BJ (cell line): ENCODE results near the gene PREPL. TPM values are rescaled to one million over a fixed set of nuclear protein-coding genes. Genes with fewer than 3 reads are reported as not detected.

Experiments
- CTCF ChIA-PET: fragments of 350-600 bp; formaldehyde crosslinking; extraction: SDS; loops from one replicate; lab custom pipeline; 2021; ENCODE audit warnings: antibody characterized with exemption, inconsistent platforms; lab: Yijun Ruan, JAX
- POLR2A ChIA-PET: fragments of 300-600 bp; sonication (Branson Sonifier 250); formaldehyde crosslinking; extraction: SDS; loops from one replicate; lab custom pipeline; 2021; ENCODE audit warnings: antibody characterized with exemption; lab: Charles Lee
- DNase-seq: peaks from one replicate; pipeline ENCODE4 v3.0.0-alpha.2; 2011; ENCODE audit warnings: low read depth
- H3K27me3 ChIP-seq: 2 replicates; pipeline ENCODE4 v1.6.0; 2011; ENCODE audit warnings: low read length; ENCODE audit not compliant: control insufficient read depth, insufficient read depth
- H3K36me3 ChIP-seq: 2 replicates; pipeline ENCODE4 v1.5.1; 2011; ENCODE audit warnings: low read length; ENCODE audit not compliant: control insufficient read depth, insufficient read depth
- H3K4me3 ChIP-seq: 2 replicates; pipeline ENCODE4 v1.5.1; 2011; ENCODE audit warnings: low read depth, mild to moderate bottlenecking, control low read depth, low read length
- CTCF ChIP-seq: IDR thresholded peaks from 2 replicates; pipeline ENCODE4 v1.5.1; 2011; ENCODE audit warnings: low read depth, mild to moderate bottlenecking, control low read depth, inconsistent platforms, low read length, moderate library complexity; ENCODE audit not compliant: insufficient read depth
- polyA plus RNA-seq: library from polyadenylated mRNA; depleted of rRNA; stranded (reverse); fragments of >200 nt; gene quantifications from 2 replicates; pipeline ENCODE4 v1.2.3, GENCODE V29; 2011

The PREPL gene
- polyA plus RNA-seq, 1 experiment = 18.4 TPM

GRCh38 chr2:44299635-44300034 lies 61.7 kb downstream of the PREPL start:
- POLR2A ChIA-PET = no interaction called here
- DNase-seq = no peak
- CTCF ChIA-PET = no interaction called here

GRCh38 chr2:44297431-44297830 lies 63.9 kb downstream of the PREPL start:
- Histone ChIP-seq H3K4me3 (no peak overlapping the region), H3K36me3 (no peaks in the 10 kb centered on the region), H3K27me3 (no peaks in the 10 kb centered on the region)
- ChIA-PET POLR2A (no interaction called here), CTCF (no interaction called here)
- no peak for DNase-seq
- no peak for TF ChIP-seq CTCF

More at GRCh38 chr2:44299635-44300034, 61.7 kb downstream of the PREPL start:
- Histone ChIP-seq H3K36me3 (no peaks in the 10 kb centered on the region), H3K27me3 (no peaks in the 10 kb centered on the region), H3K4me3 (no peak overlapping the region)
- no peak for TF ChIP-seq CTCF

- ChIA-PET POLR2A (no interaction called here), CTCF (interaction anchor here (0.8 to 1.4 kb wide), 2 partner anchors 28 to 253 kb away, joined by 3 to 8 read pairs; no protein-coding TSS in a partner anchor)
- no peaks in the 10 kb centered on the region for H3K27me3 ChIP-seq
- H3K36me3 ChIP-seq = no peaks in the 10 kb centered on the region
- H3K4me3 ChIP-seq = no peak overlapping the region
- no peak for TF ChIP-seq CTCF
- no peak for DNase-seq
Measured at GRCh38 chr2:44296653-44297052, 64.6 kb downstream of the PREPL start.

- CTCF ChIA-PET = interaction anchor here (0.8 to 1.9 kb wide), 5 partner anchors 9 to 252 kb away, joined by 3 to 8 read pairs (median 3); no protein-coding TSS in a partner anchor
- POLR2A ChIA-PET = no interaction called here
- no peak for TF ChIP-seq CTCF
- no peaks in the 10 kb centered on the region for H3K27me3 ChIP-seq
- no peak for DNase-seq
- H3K36me3 ChIP-seq = no peaks in the 10 kb centered on the region
- H3K4me3 ChIP-seq = no peak overlapping the region
Measured at GRCh38 chr2:44295633-44296359, 65.5 kb downstream of the PREPL start.

- TF ChIP-seq CTCF = no peak
- Histone ChIP-seq H3K36me3 (no peaks in the 10 kb centered on the region), H3K4me3 (no peak overlapping the region), H3K27me3 (no peaks in the 10 kb centered on the region)
- no peak for DNase-seq
- CTCF ChIA-PET = interaction anchor here (1.1 to 1.9 kb wide), 4 partner anchors 9 to 251 kb away, joined by 3 to 8 read pairs (median 5); no protein-coding TSS in a partner anchor
- POLR2A ChIA-PET = no interaction called here
Measured at GRCh38 chr2:44295113-44295512, 66.2 kb downstream of the PREPL start.
